Measurements from ENCODE around the gene GRK6. TPM values are rescaled to one million over a fixed set of nuclear protein-coding genes. Genes with fewer than 3 reads are reported as not detected.

The GRK6 gene
- total and polyA plus RNA-seq, 2 of the 4 experiments (the other 2 are of a cell fraction), result 25.3 to 30.1 TPM

GRCh38 chr5:177456591-177456964, 30.1 kb downstream of the GRK6 start:
- H3K36me3 ChIP-seq (ENCODE audit: control insufficient read depth, insufficient read depth, low read length), result peaks cover 43% of the 10 kb centered on the region
- no peak overlapping the region for H2BK120ac ChIP-seq (ENCODE audit: low read depth, low read length)
- H3K23ac ChIP-seq (ENCODE audit: low read depth, low read length), result no peak overlapping the region
- H3K4me2 ChIP-seq (ENCODE audit: low read depth, low read length), result no peak overlapping the region
- H3K9me1 ChIP-seq (ENCODE audit: insufficient read depth, low read length), result no peaks in the 10 kb centered on the region
- no peak overlapping the region for H3K4me3 ChIP-seq (ENCODE audit: insufficient read depth, low read depth, low read length)
- ATAC-seq (ENCODE audit: low read depth) (no peak), DNase-seq (no peak)
- no peaks in the 10 kb centered on the region for H3K9me3 ChIP-seq (ENCODE audit: control insufficient read depth, insufficient read depth, low read length)
- H2AK9ac ChIP-seq (replicated peaks; ENCODE audit: low read depth, low read length, poor library complexity), result peak overlapping the region; percentile 28
- H4K8ac ChIP-seq (ENCODE audit: low read depth in 2 of 2, low read length in 2 of 2), result no peak overlapping the region
- H4K91ac ChIP-seq (ENCODE audit: insufficient read depth, low read depth, low read length), result no peak overlapping the region
- intact Hi-C loops (cut with micrococcal nuclease), result loop anchor here (1.0 to 2.0 kb wide), 2 partner anchors 41 to 146 kb away; partner anchors contain the start of genes MXD3 and PDLIM7
- H2AFZ ChIP-seq (replicated peaks; ENCODE audit: low read length, poor library complexity), result peak overlapping the region; percentile 68
- no peak overlapping the region for H2BK15ac ChIP-seq (ENCODE audit: low read depth, low read length)
- H3K9ac ChIP-seq (ENCODE audit: low read depth, low read length), result no peak overlapping the region
- H4K20me1 ChIP-seq (ENCODE audit: insufficient read depth, low read length), result peaks cover 67% of the 10 kb centered on the region
- H3K18ac ChIP-seq (ENCODE audit: low read depth, low read length), result no peak overlapping the region
- POLR2A ChIA-PET (ENCODE audit: unreplicated experiment), result no interaction called here
- BruUV-seq (replicated peaks), result no TSS peak
- no peak overlapping the region for H2BK20ac ChIP-seq (ENCODE audit: low read depth, low read length)
- dilution Hi-C loops (cut with HindIII; ENCODE audit: low sequenced_read_pairs, unreplicated experiment), result no loop called here
- no peak overlapping the region for H3K4ac ChIP-seq (ENCODE audit: low read depth, low read length)
- H3K27ac ChIP-seq (ENCODE audit: insufficient read depth, low read length), result no peak overlapping the region
- no peak overlapping the region for H4K5ac ChIP-seq (ENCODE audit: low read depth, low read length)
- in situ Hi-C loops (cut with MboI; ENCODE audit: low sequenced_read_pairs), result no loop called here
- H2AK5ac ChIP-seq (ENCODE audit: low read depth, low read length), result no peak overlapping the region
- no peak overlapping the region for H2BK5ac ChIP-seq (ENCODE audit: low read depth, low read length, poor library complexity, severe bottlenecking)
- no peaks in the 10 kb centered on the region for H3K27me3 ChIP-seq (ENCODE audit: control insufficient read depth, insufficient read depth, low read length)
- TF ChIP-seq CEBPB (IDR thresholded peaks at IDR 0.05; ENCODE audit: low read depth, low read length) (no peak), MAZ (IDR thresholded peaks at IDR 0.05; ENCODE audit: borderline replicate concordance, low read depth, low read length) (no peak), POLR2A (IDR thresholded peaks at IDR 0.05; ENCODE audit: low read depth, low read length) (no peak), CHD1 (IDR thresholded peaks at IDR 0.05; ENCODE audit: low read depth, low read length) (no peak)
- CTCF ChIA-PET, result interaction anchor here (0.8 to 1.6 kb wide), 4 partner anchors 11 to 67 kb away, joined by 4 to 11 read pairs (median 4); no protein-coding TSS in a partner anchor
- H3K14ac ChIP-seq (replicated peaks; ENCODE audit: low read depth, low read length), result no peak overlapping the region
- H3K4me1 ChIP-seq (ENCODE audit: control insufficient read depth, insufficient read depth, low read length), result peaks cover 8% of the 10 kb centered on the region
- 65% methylated on average over 4 of the region's 12 CpGs; no CpG with 5 or more reads in 1 of the 2 experiments for WGBS, 2 experiments (ENCODE audit: extremely low coverage in 2 of 2, insufficient read length in 1 of 2)
- H3K56ac ChIP-seq (ENCODE audit: extremely low read depth, insufficient read depth, low read length), result no peak overlapping the region
- H3K79me1 ChIP-seq (ENCODE audit: low read depth in 1 of 2, low read length in 2 of 2), result peaks cover 4 to 14% of the 10 kb centered on the region in 2 experiments; a peak in 3 of 4 replicates
